Gastrocnemius medialis (tissue), 4 donors: ENCODE data around the gene SIX4. TPM values are rescaled to one million over a fixed set of nuclear protein-coding genes. Genes with fewer than 3 reads are reported as not detected.

ENCODE experiments used
- ATAC-seq, 2 donors: fragments of 150-250 bp; one replicate each; pipeline ENCODE4 v1.9.1; 2016
- DNase-seq, 2 donors: peaks; one replicate each; pipeline ENCODE4 v3.0.0-alpha.2; 2019
- H3K27ac ChIP-seq, 4 donors: fragments of 200-600 bp; sonication (generic); 1 replicate in 1 of 4; 2 replicates in 3 of 4; pipeline ENCODE4 v1.5.1; 2016 to 2018; ENCODE audit warnings: mild to moderate bottlenecking in 2 of 4, moderate library complexity in 1 of 4
- H3K27me3 ChIP-seq, 3 donors: fragments of 200-600 bp; sonication (generic) in 2 of 3; 1 replicate in 1 of 3; 2 replicates in 2 of 3; pipeline versions ENCODE4 v1.5.1 to v1.6.0; 2016 to 2019; ENCODE audit warnings: mild to moderate bottlenecking in 1 of 3, moderate library complexity in 1 of 3
- H3K36me3 ChIP-seq, 2 donors: fragments of 200-600 bp; sonication (generic) in 1 of 2; one replicate each; pipeline ENCODE4 v1.5.1; 2017 to 2018
- H3K4me1 ChIP-seq, 2 donors: fragments of 200-600 bp; sonication (generic) in 1 of 2; one replicate each; pipeline ENCODE4 v1.5.1; 2016 to 2017; ENCODE audit warnings: mild to moderate bottlenecking in 2 of 2
- H3K4me3 ChIP-seq, 4 donors: fragments of 200-600 bp; sonication (generic) in 3 of 4; 1 replicate in 1 of 4; 2 replicates in 3 of 4; pipeline ENCODE4 v1.5.1; 2016 to 2019; ENCODE audit warnings: mild to moderate bottlenecking in 2 of 4
- H3K9me3 ChIP-seq, 3 donors: fragments of 200-600 bp; sonication (generic) in 2 of 3; 1 replicate in 1 of 3; 2 replicates in 2 of 3; pipeline ENCODE4 v1.5.1; 2016 to 2019
- POLR2A ChIP-seq, 2 donors: fragments of 450-650 bp; IDR thresholded peaks; one replicate each; pipeline ENCODE4 v1.6.1; 2017; ENCODE audit warnings: antibody characterized with exemption in 2 of 2, mild to moderate bottlenecking in 2 of 2, moderate library complexity in 2 of 2
- in situ Hi-C, 4 donors: fragments of 200-750 bp; cut with MboI; loops; one replicate each; pipeline versions ENCODE4 v1.15.0 to v1.8.0; 2017; ENCODE audit warnings: low sequenced_read_pairs in 4 of 4
- intact Hi-C: fragments of 100-400 bp; cut with DNase I; formaldehyde crosslinking; loops from one replicate; pipeline ENCODE4 v1.15.1; 2023; ENCODE audit warnings: low total_unique reads
- total RNA-seq, 4 donors: library from RNA; depleted of rRNA; stranded (reverse); fragments of >200 nt; gene quantifications; one replicate each; pipeline versions ENCODE4 v1.1.0 to v1.2.3, GENCODE V29; 2016
- TF ChIP-seq, protein P1 (sequence below), 5 experiments: fragments of 450-650 bp in 3 of 5; fragments of 200-600 bp in 2 of 5; sonication (generic) in 2 of 5; IDR thresholded peaks in 4 of 5; conservative IDR thresholded peaks in 1 of 5; 1 replicate in 4 of 5; 2 replicates in 1 of 5; pipeline ENCODE4 v1.5.1; 2016 to 2019; ENCODE audit warnings: antibody characterized with exemption in 5 of 5, mild to moderate bottlenecking in 3 of 5, moderate library complexity in 3 of 5

Gene SIX4
- total RNA-seq, 4 donors from 2014 or later = 27.8 to 62.6 (median 46.1) TPM

- in situ Hi-C loops (no loop called here), intact Hi-C loops (no loop called here)
- no peaks in the 10 kb centered on the region for H3K9me3 ChIP-seq
- no peak overlapping the region for H3K4me3 ChIP-seq
- DNase-seq (no peak), ATAC-seq (peak; percentile 55 to 79)
- peaks cover 69 to 75% of the 10 kb centered on the region in 2 donors for H3K4me1 ChIP-seq
- TF ChIP-seq POLR2A (IDR thresholded peaks at IDR 0.05) = no peak
- TF ChIP-seq, protein P1, sequence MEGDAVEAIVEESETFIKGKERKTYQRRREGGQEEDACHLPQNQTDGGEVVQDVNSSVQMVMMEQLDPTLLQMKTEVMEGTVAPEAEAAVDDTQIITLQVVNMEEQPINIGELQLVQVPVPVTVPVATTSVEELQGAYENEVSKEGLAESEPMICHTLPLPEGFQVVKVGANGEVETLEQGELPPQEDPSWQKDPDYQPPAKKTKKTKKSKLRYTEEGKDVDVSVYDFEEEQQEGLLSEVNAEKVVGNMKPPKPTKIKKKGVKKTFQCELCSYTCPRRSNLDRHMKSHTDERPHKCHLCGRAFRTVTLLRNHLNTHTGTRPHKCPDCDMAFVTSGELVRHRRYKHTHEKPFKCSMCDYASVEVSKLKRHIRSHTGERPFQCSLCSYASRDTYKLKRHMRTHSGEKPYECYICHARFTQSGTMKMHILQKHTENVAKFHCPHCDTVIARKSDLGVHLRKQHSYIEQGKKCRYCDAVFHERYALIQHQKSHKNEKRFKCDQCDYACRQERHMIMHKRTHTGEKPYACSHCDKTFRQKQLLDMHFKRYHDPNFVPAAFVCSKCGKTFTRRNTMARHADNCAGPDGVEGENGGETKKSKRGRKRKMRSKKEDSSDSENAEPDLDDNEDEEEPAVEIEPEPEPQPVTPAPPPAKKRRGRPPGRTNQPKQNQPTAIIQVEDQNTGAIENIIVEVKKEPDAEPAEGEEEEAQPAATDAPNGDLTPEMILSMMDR (IDR thresholded peaks at IDR 0.05 in 4 of 5, conservative IDR thresholded peaks at IDR 0.05 in 1 of 5) = no peak
- H3K27ac ChIP-seq = peak overlapping the region; percentile 64 to 80 (median 68)
- H3K36me3 ChIP-seq = no peaks in the 10 kb centered on the region
- no peaks in the 10 kb centered on the region for H3K27me3 ChIP-seq
Measured at GRCh38 chr14:60760644-60761364, 36.7 kb upstream of the SIX4 start.

GRCh38 chr14:60760209-60760608 is 36.1 kb upstream of the SIX4 start:
- in situ Hi-C loops (no loop called here), intact Hi-C loops (no loop called here)
- TF ChIP-seq, protein P1 (IDR thresholded peaks at IDR 0.05 in 4 of 5, conservative IDR thresholded peaks at IDR 0.05 in 1 of 5) = no peak
- TF ChIP-seq POLR2A (IDR thresholded peaks at IDR 0.05) = no peak
- no peak for ATAC-seq
- Histone ChIP-seq H3K4me1 (peaks cover 70 to 80% of the 10 kb centered on the region in 2 donors), H3K4me3 (no peak overlapping the region), H3K27ac (peak overlapping the region; percentile 64 to 80 (median 72)), H3K36me3 (no peaks in the 10 kb centered on the region), H3K9me3 (no peaks in the 10 kb centered on the region), H3K27me3 (no peaks in the 10 kb centered on the region)
- DNase-seq = no peak

DNA sequence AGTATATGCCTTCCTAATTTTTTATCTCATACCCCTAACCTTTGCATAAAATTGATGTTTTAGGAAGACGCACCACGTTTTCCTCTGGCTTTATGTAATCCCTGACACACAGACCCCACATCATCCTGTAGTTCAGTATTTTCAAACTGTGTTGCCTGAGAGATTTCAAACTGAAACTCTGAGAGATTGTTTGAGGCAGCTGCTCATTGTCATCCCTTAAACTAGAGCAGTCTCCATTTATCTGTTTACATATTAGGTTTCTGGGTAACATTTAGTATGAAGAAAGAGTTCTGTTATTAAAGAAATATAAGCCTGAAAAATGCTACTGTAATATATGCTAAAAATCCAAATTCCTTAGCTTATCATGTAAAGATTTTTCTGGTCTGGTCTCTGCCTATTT is 34.7 kb upstream of the SIX4 start:
- ATAC-seq (no peak), DNase-seq (no peak)
- TF ChIP-seq, protein P1 (IDR thresholded peaks at IDR 0.05 in 4 of 5, conservative IDR thresholded peaks at IDR 0.05 in 1 of 5) = no peak
- TF ChIP-seq POLR2A (IDR thresholded peaks at IDR 0.05) = no peak
- H3K27ac ChIP-seq = peak overlapping the region; percentile 64 to 80 (median 72)
- H3K9me3 ChIP-seq = no peaks in the 10 kb centered on the region
- intact Hi-C loops (loop anchor here (5.0 kb wide), 1 partner anchor 108 kb away; no protein-coding TSS in a partner anchor), in situ Hi-C loops (no loop called here)
- no peaks in the 10 kb centered on the region for H3K36me3 ChIP-seq
- H3K27me3 ChIP-seq = no peaks in the 10 kb centered on the region
- H3K4me3 ChIP-seq = peak overlapping the region in 1 of 4 donors; percentile 1
- peaks cover 69 to 82% of the 10 kb centered on the region in 2 donors for H3K4me1 ChIP-seq

GRCh38 chr14:60757567-60758002 is 33.4 kb upstream of the SIX4 start:
- no peaks in the 10 kb centered on the region for H3K27me3 ChIP-seq
- peak overlapping the region; percentile 64 to 80 (median 72) for H3K27ac ChIP-seq
- peaks cover 61 to 71% of the 10 kb centered on the region in 2 donors for H3K4me1 ChIP-seq
- no peaks in the 10 kb centered on the region for H3K9me3 ChIP-seq
- no peaks in the 10 kb centered on the region for H3K36me3 ChIP-seq
- TF ChIP-seq POLR2A (IDR thresholded peaks at IDR 0.05) = no peak
- TF ChIP-seq, protein P1 (IDR thresholded peaks at IDR 0.05 in 4 of 5, conservative IDR thresholded peaks at IDR 0.05 in 1 of 5) = no peak
- intact Hi-C loops = loop anchor here (5.0 kb wide), 1 partner anchor 110 kb away; no protein-coding TSS in a partner anchor
- in situ Hi-C loops = no loop called here
- DNase-seq (no peak), ATAC-seq (no peak)
- H3K4me3 ChIP-seq = no peak overlapping the region
